ENCODE data around the gene ZNF687.

ZNF687 gene

GRCh38 chr1:151288502-151288901 is 6.4 kb downstream of the ZNF687 start:
- TF ChIP-seq EZH2 (IDR thresholded peaks at IDR 0.05; ENCODE audit: borderline replicate concordance, low read depth, low read length, severe bottlenecking) (no peak), CTCF (IDR thresholded peaks at IDR 0.05; ENCODE audit: borderline replicate concordance, extremely low read depth, low read length, poor library complexity, severe bottlenecking) (no peak)
- Histone ChIP-seq H3K4me1 (ENCODE audit: insufficient read depth, low read length) (peaks cover 11% of the 10 kb centered on the region), H3K79me2 (ENCODE audit: insufficient read depth, low read length) (peaks cover 37% of the 10 kb centered on the region), H3K36me3 (ENCODE audit: insufficient read depth, low read length) (peaks cover 89% of the 10 kb centered on the region), H3K9ac (ENCODE audit: low read depth, low read length) (no peak overlapping the region), H3K4me2 (ENCODE audit: insufficient read depth, low read length) (no peak overlapping the region), H3K27me3 (ENCODE audit: insufficient read depth, low read length, poor library complexity) (no peaks in the 10 kb centered on the region), H4K20me1 (ENCODE audit: insufficient read depth, low read length) (peaks cover 66% of the 10 kb centered on the region), H3K4me3 (ENCODE audit: low read depth in 1 of 2, low read length in 2 of 2) (no peak overlapping the region), H2AFZ (ENCODE audit: low read depth, low read length) (no peak overlapping the region), H3K27ac (ENCODE audit: low read length) (no peak overlapping the region), H3K9me3 (ENCODE audit: insufficient read depth, low read length, severe bottlenecking) (no peaks in the 10 kb centered on the region)
- ATAC-seq (ENCODE audit: insufficient read depth, low read depth): no peak
- DNase-seq: no peak

GRCh38 chr1:151289080-151289935 is 7.2 kb downstream of the ZNF687 start:
- DNase-seq (no peak), ATAC-seq (ENCODE audit: insufficient read depth, low read depth) (no peak)
- no peak overlapping the region for H3K9ac ChIP-seq (ENCODE audit: low read depth, low read length)
- no peaks in the 10 kb centered on the region for H3K9me3 ChIP-seq (ENCODE audit: insufficient read depth, low read length, severe bottlenecking)
- H2AFZ ChIP-seq (ENCODE audit: low read depth, low read length): no peak overlapping the region
- H3K79me2 ChIP-seq (ENCODE audit: insufficient read depth, low read length): peaks cover 29% of the 10 kb centered on the region
- H3K27me3 ChIP-seq (ENCODE audit: insufficient read depth, low read length, poor library complexity): no peaks in the 10 kb centered on the region
- peaks cover 94% of the 10 kb centered on the region for H3K36me3 ChIP-seq (ENCODE audit: insufficient read depth, low read length)
- no peak overlapping the region for H3K27ac ChIP-seq (ENCODE audit: low read length)
- no peak overlapping the region for H3K4me3 ChIP-seq (ENCODE audit: low read depth in 1 of 2, low read length in 2 of 2)
- H3K4me1 ChIP-seq (ENCODE audit: insufficient read depth, low read length): peaks cover 3% of the 10 kb centered on the region
- no peak overlapping the region for H3K4me2 ChIP-seq (ENCODE audit: insufficient read depth, low read length)
- TF ChIP-seq CTCF (IDR thresholded peaks at IDR 0.05; ENCODE audit: borderline replicate concordance, extremely low read depth, low read length, poor library complexity, severe bottlenecking): no peak
- no peak for TF ChIP-seq EZH2 (IDR thresholded peaks at IDR 0.05; ENCODE audit: borderline replicate concordance, low read depth, low read length, severe bottlenecking)
- H4K20me1 ChIP-seq (ENCODE audit: insufficient read depth, low read length): peaks cover 58% of the 10 kb centered on the region

- H3K9ac ChIP-seq (ENCODE audit: low read depth, low read length): no peak overlapping the region
Measured at GRCh38 chr1:151289991-151290708, 8.1 kb downstream of the ZNF687 start.

More at GRCh38 chr1:151289991-151290708, 8.1 kb downstream of the ZNF687 start:
- ATAC-seq (ENCODE audit: insufficient read depth, low read depth) (no peak), DNase-seq (no peak)
- TF ChIP-seq CTCF (IDR thresholded peaks at IDR 0.05; ENCODE audit: borderline replicate concordance, extremely low read depth, low read length, poor library complexity, severe bottlenecking): no peak
- TF ChIP-seq EZH2 (IDR thresholded peaks at IDR 0.05; ENCODE audit: borderline replicate concordance, low read depth, low read length, severe bottlenecking): no peak
- no peak overlapping the region for H3K4me3 ChIP-seq (ENCODE audit: low read depth in 1 of 2, low read length in 2 of 2)
- no peak overlapping the region for H3K27ac ChIP-seq (ENCODE audit: low read length)
- no peaks in the 10 kb centered on the region for H3K9me3 ChIP-seq (ENCODE audit: insufficient read depth, low read length, severe bottlenecking)
- no peaks in the 10 kb centered on the region for H3K4me1 ChIP-seq (ENCODE audit: insufficient read depth, low read length)
- peaks cover 50% of the 10 kb centered on the region for H4K20me1 ChIP-seq (ENCODE audit: insufficient read depth, low read length)
- H2AFZ ChIP-seq (ENCODE audit: low read depth, low read length): no peak overlapping the region
- peaks cover 21% of the 10 kb centered on the region for H3K79me2 ChIP-seq (ENCODE audit: insufficient read depth, low read length)
- no peaks in the 10 kb centered on the region for H3K27me3 ChIP-seq (ENCODE audit: insufficient read depth, low read length, poor library complexity)
- peaks cover 94% of the 10 kb centered on the region for H3K36me3 ChIP-seq (ENCODE audit: insufficient read depth, low read length)
- no peak overlapping the region for H3K4me2 ChIP-seq (ENCODE audit: insufficient read depth, low read length)
